DMS 273 treated with DMSO at 0.1 percent for 48 hours (cell line): Measurements from ENCODE around the gene EGFLAM.
"Not testable (repeated sequence)": the region's sequence is repeated elsewhere in the genome, so short reads cannot be mapped to it uniquely, and the experiment has no call there.

Experiments used
- DNase-seq: peaks from one replicate; lab custom pipeline; 2025; lab: John Stamatoyannopoulos, UW

The EGFLAM gene

DNA sequence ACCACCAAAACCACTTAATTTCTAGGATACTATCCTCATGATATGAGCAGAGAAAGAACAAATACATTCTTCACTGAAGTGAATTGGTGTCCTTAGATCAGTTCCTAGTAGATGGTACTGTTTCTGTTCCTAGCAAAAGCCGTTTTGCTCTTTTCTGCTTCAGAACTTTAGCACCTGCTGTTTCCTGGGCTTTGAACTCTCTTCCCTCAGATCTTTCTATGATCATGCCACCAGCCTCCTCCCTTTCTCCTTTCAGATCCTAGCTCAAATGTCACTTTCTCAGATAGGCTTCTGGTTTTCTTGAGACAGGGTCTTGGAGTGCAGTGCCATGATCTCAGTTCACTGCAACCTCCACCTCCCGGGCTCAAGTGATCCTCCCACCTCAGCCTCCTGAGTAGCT, 118.0 kb downstream of the EGFLAM start:
- no peak for DNase-seq

DNA sequence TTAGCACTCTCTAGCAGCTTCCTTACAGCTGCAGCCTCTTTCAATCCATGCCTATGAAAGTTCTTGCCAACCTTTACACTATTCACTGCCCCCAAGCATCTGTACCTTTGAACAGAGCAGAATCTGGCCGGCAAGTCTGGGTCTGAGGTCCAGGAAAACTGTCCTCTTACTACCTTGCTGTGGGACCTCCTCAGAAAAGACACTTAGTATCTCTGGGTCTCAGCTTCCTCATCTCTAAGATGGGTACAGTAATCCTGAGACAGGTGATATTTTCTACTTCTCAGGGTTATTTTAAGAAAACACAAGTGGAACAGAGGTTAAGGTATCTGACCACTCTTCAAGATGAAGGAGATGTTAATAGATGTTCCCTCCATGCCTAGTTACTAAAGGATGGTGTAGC, 120.2 kb downstream of the EGFLAM start:
- no peak for DNase-seq

DNA sequence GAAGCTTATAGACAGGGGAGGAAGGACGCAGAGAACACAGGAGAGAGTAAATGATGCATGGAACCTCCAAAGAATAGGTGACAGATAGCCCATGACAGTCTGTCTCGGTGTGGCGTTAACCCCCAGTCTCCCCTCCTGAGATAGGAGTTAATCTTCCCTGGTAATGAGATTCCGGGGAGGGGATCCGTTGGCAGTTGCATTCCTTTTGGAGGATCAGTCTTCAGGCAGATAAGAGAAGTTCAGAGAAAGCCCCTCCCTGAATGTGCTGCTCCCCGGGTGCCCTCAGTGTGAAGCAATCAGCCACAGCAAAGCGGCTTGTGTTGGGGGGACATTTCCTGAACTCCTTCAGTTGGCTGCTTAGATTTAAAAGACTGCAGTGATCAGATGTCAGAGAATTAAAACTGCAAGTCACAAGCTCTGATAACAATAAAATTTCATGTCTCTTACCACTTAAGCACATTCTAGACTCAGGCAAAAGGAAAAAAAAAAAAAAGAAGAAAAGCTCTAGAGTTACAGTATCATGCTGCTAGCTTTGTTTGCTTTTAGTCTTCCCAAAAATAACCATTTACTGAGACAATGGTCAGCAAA, 121.1 kb downstream of the EGFLAM start:
- DNase-seq = no peak

DNA sequence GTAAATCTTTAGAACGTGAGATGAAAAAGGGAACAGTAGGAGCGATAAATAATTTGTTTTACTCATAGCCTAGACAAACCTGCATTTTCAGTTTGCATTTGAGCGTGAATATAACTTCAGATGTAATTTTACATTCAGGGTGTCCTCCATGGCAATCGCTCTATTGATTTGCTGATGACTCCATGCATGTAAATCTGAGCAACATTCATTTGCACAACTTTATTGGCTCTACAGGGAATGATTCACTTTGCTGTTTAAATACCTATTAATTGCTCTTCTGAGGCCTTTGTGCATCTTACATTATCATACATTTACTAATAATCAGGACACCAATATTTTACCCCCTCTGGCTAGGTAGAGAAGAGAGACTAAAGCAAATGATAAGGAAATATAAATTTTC, 122.2 kb downstream of the EGFLAM start:
- no peak for DNase-seq

DNA sequence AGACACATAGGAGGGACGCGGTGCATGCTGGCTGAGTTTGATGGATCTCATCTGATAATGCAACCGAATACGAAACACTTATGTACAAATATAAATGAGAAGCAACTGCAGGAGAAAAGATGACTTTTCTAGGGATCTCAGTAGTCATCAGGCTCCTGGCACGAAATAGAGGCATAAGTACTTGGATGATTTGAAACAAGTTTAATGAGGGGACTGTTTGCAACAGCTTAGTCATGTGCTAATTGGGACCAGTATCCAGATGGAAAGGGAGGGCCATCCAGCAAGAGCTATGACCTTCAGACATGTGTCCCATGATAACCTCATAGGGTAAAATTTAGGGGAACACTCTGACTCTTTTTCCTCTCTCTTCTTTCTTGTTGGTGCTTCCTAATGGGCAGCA, 123.0 kb downstream of the EGFLAM start:
- peak; percentile 54 for DNase-seq

DNA sequence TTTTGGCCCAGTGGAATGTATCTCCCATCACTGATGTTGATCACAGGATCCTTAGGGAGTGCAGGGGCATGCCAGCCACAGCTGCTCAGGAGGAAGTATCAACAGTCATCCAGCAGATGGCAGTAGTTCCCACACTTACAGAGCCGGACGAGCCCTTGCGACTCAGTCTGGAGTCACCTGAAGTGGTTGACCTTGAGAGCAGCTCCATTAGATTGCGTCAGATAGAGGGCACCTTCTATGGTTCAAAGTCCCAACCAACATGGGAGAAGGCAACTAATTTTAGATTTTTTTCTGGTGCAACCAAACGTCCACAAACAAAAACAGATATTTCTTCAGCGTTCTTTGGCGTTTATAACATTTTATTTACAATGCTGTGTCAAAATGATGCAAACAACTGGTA, 124.5 kb downstream of the EGFLAM start:
- peak; percentile 57 for DNase-seq

DNA sequence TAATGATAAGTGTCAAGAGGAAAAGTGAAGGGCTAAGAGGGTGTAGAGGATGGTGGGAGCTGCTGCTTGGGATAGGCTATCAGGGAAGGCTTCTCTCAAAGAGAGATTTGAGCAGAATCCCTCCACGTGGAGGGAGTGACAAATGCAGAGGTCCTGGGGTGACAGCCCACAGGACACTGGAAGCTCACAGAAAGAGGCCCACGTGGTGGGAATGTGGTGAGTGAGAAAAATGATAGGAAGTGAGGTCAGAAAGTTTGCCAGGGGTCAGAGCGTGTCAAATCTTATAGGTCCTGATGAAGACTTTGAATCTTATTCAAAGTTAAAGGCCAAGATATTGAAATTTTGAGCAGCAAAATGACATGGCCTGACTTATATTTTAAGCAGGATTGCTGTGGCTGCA, 125.3 kb downstream of the EGFLAM start:
- DNase-seq = no peak

DNA sequence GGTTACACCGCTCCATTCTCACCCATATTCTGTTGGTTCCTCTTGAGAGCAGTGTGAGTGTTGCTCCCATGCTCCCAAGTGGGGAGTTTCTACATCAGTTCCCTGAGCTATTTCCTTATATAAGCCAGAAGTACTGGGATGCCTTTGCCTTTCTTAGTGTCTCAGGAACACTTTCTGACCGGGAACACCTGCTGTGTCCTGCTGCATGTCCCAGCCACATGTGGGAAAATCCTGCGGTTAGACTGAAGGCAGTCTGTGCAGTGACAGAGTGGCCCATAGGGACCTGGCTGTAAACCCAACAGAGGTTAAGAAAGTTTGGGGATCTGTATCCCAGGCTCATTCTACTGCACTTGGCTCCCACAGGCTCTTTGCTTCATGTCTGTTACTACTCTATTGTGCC, 126.0 kb downstream of the EGFLAM start:
- no peak for DNase-seq

DNA sequence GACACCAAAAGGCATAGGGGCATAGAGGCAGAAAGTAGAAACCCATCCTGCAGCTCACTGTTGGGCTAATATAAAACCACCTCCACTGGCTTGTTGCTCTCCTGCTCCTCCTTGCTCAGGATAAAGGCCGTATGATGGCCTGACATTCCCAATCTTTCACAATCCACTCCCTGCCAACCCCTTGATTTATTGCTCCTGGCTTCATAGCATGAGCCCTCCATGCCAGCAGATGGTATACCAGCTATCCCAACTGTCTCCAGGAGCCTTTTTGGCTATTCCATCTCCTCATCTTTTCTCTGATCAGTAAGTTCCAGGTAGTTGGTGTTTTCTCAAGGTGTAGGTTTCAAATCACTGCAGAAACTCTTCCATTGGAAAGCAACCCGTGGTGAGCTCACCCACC, 128.8 kb downstream of the EGFLAM start:
- DNase-seq = no peak

DNA sequence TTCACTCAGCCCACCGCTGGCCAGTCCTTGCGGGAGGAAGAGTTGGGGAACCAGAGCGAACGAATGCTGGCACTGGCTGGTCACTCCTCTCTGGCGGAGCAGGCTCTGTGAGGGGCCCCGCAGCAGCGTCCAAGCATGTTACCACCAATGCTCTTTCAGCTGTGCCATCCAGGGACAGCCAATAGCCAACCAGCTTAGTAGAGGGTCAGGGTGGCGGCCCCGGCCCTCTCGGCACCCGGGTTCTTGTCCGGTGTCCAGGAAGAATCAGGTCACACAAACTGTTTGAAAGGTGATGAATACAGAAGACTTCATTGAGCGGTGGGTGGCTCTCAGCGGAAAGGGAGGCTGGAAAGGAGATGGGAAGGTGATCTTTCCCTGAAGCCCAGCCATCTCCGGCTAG, 135.3 kb downstream of the EGFLAM start:
- no peak for DNase-seq

DNA sequence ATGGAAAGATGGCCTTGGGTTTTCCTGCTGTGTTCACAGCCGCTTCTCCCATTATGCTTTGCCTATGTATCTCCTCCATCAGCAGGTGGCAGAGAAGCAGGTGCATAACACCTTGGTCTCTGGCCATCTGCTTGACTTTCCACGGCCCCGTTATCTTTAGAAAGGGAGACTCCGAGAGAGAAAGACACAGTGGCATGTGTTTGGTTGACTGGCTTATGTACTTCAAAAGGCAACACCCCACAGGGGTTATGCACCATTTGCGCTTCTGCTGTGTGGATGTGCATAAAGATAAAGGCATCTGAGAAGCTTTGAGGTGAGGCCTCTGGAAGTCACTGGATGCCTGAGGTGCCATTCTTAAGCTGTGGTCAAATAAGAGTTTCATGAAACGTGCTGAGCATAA, 138.4 kb downstream of the EGFLAM start:
- DNase-seq = no peak

DNA sequence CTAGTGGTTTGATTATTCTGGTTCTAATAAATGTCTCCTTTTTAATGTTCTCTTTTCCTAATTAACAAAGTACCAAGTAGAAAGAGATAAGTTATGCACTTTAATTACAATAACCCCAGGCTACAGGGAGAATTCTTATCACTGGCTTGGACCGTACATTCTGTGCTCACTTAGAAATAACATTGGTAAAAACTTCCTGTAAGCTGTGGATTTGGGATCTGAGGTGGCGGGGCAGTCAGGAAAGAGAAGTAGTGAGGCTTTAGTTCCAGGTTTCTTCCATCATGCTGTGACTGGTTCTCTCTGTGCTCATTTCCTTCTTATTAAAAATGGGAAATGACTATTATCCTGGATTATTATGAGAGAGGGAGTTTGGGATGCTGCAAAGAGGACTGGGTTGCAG, 142.0 kb downstream of the EGFLAM start:
- DNase-seq = no peak

DNA sequence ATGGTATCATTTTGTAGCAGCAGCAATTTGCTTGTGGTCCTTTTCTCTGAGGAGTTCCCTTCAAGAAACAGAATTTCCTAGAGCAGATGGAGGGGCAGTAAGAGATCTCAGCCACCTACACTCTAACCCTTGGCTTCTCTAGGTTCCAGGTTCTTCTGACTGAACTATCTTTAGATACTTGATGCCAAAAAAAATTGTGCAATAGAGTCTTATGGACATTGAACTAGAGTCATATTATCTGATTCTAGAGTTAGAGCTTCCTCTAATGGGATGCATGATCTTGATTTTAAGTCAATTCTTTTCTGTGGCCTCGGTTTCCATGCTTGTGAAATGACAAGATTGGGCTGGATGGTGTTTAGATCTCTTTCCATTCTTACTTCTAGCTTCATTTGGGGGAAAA, 142.8 kb downstream of the EGFLAM start:
- DNase-seq = no peak

DNA sequence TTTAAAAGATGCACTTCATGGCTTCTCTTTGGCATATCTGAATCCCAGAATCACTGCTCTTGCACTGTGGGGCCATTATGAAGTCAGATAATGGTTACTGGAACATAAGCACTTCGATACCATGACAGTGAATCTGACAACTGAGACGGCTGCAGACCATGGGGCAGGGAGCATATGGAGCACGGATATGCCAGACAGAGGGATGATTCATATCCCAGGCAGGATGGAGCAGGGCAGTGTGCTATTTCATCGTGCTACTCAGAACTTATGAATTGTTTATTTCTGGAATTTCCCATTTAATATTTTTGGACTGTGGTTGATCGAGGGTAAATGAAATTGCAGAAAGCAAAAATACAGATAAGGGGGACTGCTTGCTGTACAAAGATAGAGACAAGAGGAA, 145.0 kb downstream of the EGFLAM start:
- DNase-seq = no peak

DNA sequence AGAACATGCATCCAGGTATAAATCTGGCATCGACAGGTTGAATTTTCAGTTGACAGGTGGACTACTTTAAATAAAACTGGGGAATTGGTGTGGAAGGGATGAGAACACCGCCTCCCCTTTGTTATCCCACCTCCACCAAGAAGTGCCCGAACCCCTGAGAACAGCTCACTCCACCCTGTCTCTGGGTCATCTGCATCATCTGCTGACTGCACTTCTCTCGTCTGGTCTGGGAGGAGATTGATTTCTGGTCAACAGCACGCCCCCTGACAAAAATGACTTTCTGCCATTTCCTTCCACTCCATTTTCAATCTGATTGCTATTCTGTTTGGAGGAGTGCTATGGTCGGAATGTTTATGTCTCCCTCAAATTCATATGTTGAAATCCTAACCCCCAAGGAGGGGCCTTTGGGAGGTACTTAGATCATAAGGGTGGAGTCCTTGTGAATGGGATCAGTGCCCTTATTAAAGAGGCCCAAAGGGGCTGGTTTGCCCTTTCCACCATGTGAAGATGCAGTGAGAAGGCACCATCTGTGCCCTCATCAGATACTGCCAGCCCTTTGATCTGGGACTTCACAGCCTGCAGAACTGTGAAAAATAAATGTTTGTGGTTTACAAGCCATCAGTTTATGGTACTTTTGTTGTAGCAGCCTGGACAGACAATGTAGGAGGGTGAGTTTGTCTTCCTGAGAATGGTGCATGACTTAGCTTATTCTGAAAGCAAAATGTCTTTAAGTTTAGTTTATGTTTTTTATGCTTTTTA, 145.7 kb downstream of the EGFLAM start:
- no peak for DNase-seq

DNA sequence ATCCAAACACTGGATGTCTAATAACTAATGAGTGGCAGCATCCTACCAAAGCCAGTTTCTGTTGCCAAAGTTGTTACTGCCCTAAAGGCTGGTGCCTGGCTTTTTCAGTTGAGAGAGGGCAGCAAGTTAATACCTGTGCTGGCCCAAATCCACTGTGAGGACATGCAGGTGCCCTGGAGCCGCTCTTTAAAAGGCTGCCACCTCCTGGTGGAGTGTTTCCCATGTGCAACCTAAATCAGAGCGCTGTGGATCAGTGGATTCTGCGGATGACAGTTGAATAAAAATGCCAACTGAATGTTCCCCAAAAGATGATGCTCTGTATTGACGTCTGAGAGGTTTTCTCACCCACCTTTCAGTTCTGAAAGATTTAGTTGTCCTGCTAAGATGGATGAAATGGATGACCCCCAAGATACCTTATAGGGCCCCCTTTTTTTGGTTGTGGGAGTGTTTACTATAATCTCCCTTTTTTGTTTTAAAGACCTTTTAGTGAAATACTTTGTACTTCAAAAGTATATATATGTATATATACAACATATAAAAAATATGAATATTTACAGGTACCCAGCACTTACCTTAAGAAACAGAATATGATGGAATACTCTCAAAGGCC, 146.4 kb downstream of the EGFLAM start:
- DNase-seq = no peak

DNA sequence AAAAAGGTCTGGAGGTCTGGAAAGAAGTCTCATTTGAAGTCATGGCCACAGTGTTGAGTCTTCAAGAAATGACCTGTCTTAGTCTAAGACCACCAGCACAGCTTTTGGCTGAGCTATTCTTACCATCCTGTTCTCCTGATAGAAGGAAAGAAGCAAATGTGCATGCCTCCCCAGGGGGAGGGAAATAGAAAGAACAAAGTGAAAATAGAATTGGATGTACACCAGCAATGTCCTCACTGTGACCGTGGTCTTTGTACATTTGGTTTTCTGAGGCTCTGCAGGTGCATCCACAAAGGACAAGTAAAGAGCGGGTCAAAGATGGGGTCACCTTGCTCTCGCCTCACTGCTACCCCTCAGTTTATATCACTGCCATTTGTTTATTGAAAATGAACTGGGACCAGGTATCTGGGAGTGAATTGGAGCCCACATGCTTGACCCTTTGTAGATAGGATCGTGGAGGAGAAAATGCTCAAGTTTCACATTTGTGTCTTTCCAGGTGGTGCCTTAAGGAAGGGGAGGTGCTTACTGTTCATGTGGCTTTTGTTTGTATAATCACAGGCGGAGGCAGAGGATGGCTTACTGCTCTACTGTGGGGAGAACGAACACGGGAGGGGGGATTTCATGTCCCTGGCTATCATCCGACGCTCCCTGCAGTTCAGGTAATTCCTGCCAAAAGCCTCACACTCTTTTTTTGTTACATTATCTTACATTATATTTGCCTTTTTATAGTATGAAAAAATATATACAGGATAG, 150.3 kb downstream of the EGFLAM start:
- no peak for DNase-seq

DNA sequence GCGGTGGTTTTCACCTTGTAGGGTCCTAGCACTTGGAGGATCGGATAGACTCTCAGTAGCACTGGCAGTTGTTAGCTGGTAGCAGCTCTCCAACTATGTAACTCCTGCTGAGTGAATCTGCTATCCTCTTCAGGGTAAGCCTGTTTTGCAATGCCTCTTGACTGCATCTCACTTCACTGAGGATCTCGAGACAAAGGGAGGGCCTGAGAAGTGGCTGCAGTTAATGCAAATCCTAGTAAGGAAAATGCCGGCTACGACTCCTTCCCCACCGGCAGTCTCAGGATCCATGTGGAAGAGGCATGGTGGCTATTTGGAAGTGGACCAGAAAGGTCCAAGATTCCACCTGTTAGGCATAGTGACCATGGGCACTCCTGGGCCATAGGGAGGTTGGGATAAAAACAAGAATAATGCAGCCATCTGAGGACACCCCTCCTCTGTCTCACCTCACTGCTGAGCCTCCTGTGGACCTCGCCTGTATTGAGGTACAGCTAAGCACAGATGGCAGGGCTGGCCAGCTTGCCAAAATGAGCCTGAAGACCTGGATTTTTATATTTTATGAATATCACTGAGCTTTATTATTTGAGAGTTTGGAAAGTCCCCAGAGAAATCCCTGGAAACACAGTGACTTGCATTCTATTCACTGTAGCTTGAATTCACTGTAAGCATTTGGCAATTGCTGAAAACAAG, 152.1 kb downstream of the EGFLAM start:
- DNase-seq = no peak

DNA sequence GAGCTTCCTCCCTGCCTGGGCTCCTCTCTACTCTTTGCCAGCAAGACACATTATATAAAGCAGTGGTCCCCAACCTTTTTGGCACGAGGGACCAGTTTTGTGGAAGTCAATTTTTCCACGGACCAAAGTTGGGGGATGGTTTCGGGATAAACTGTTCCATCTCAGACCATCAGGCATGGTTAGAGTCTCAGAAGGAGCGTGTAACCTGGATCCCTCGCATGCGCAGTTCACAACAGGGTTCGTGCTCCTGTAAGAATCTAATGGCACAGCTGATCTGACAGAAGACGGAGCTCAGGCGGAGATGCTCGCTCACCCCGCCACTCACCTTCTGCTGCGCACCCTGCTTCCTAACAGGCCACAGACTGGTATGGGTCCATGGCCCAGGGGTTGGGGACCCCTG, 155.3 kb downstream of the EGFLAM start:
- DNase-seq = no peak

DNA sequence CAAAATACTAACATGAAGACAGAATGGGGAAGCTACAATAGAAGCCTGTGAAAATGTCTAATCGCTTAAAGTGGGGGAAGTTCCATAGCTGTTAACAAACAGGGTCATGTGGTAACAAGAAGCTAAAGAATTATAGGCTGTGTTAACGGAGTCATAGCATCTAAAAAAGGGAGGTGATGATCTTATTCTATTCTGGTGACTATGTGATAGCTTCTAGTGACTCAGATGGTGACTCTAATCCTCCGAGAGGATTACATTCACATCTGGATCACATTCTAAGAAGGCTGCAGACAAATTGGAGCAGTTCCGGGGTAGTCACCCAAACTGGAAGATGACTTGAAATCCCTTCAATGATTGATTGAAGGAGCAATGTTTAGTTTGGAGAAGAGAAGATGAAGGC, 156.0 kb downstream of the EGFLAM start:
- no peak for DNase-seq

DNA sequence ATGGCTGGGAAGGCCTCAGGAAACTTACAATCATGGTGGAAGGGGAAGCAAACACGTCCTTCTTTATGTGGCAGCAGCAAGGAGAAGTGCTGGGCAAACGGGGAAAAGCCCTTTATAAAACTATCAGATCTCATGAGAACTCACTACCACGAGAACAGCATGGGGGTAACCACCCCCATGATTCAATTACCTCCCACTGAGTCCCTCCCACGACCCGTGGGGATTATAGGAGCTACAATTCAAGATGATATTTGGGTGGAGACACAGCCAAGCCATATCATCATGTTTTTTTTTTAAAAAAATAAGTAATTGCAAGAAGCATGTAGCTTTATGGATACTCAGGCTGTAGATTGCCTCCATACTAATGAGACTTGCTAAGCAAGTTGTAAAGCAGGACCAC, 157.4 kb downstream of the EGFLAM start:
- not testable (repeated sequence) for DNase-seq

DNA sequence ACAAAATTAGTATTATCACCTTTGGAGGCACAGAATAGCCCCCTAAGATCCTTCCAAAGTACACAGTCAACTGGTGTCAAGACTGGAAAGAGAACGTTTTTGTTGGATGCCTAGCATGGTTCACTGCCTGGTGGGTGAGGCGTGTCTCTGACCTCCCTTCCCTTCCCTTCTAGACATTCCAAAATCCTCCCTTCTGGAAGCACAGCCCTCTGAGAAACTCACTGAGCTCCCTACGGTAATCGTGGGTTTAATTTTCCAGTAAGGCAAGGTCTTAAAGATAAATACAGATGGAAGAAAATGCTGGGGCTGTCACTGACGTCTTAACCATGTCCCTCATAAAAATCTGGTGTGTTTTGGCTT, 159.3 kb downstream of the EGFLAM start:
- no peak for DNase-seq
